ENCODE results near the gene DOCK4.

- TF ChIP-seq ZNF274 (IDR thresholded peaks at IDR 0.05; ENCODE audit: low read depth, low read length) (no peak), YY1 (IDR thresholded peaks at IDR 0.05; ENCODE audit: insufficient read depth, insufficient read length) (no peak)
Measured at GRCh38 chr7:111998326-111998725, 207.9 kb downstream of the DOCK4 start.

All from NT2/D1 (cell line).